Stimulated activated CD8-positive, alpha-beta memory T cell treated with anti-CD3 and anti-CD28 coated beads, Interleukin-7, amount 100 ng/mL, for 48 hours (primary cell): ENCODE measurements around the gene C19orf81.

ENCODE experiments used
- DNase-seq, 2 donors: peaks; one replicate each; pipeline ENCODE4 v3.0.0-alpha.2; 2020; ENCODE audit warnings: low read depth in 1 of 2; ENCODE audit errors: extremely low read depth in 1 of 2

C19orf81 gene

DNA sequence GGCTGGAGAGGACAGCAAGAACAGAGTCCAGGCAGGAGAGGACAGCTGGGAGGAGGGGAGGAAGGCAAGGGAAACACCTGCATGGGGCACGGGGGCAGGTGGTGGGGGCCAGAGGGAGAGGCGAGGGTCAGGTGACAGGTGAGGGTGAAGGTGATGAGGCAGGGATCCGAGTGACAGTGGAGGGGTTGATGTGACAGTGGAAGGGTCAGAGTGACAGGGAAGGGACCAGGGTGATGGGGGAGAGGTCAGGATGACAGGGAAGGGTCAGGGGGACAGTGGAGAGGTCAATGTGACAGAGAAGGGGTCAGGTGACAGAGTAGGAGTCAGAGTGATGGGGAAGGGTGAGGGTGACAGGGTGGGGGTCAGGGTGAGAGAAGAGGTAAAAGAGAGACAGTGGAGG, 29.1 kb downstream of the C19orf81 start:
- DNase-seq, result no peak

DNA sequence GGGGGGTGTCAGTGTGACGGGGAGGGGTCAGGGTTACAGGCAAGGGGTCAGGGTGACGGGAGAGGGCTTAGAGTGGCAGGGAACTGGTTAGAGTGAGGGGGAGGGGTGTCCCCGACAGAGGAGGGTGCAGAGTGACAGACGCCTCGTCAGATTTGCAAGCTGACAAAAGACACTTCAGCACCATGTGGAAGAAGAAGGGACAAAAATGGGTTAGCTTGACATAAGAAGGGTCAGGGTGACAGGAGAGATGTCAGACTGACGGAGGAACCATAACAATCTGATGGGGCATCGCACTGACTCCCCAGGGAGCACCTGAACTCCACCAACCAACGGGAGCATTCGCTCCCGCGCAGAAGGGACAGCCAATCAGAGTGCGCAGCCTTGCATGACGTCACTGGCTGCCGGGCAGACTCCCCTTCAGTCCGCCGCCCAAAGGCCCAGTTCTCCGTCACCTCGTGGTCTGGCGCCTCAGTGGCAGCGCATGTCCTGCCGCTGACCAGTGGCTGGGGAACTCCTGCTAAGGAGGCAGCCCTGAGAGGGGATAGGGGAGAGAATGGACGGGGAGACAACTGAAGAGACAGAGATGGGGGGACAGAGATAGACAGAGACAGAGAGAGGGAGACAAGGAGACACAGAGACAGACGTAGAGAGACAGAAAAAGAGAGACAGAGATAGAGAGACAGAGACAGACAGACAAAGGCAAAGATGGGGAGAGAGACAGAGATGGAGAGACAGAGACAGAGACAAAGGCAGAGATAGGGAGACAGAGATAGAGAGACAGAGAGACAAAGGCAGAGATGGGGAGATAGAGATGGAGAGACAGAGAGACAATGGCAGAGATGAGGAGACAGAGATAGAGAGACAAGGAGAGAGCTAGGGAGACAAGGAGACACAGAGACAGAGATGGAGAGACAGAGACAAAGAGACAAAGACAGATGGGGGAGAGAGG, 30.2 kb downstream of the C19orf81 start:
- DNase-seq, result peak; percentile 63 to 72

DNA sequence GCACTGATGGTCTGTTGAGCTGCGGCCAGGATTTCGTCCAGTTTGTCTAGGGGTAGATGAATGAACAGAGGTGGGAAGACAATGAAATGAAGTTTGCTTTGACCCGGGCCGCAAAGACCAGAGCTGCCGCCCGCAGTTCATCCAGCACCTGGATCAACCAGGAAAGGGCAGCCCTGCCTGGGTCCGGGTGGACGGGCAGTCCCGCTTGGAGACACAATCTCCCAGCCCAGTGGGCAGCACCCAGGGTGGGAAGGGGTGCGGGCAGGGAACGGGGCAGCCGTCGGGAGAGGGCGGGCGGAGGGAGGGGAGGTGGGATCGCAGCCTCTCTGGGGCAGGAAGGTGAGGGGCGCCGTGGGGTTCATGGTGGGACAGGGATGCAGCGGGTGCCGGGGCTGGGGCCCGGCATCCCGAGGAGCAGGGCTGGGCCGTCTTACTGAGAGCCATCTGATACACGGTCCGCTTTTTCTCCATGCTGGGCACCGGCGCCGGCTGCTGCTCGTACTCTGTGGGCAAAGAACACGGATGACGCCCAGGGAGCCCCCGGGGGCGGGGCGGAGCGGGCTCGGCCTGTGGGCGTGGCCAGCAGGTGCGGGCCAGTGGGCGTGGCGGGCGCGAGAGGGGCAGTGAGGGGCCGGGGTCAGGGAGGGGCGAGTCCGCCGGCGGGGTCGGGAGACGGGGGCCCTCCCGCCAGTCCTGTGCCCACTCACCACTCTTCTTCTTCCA, 37.2 kb downstream of the C19orf81 start:
- no peak for DNase-seq

DNA sequence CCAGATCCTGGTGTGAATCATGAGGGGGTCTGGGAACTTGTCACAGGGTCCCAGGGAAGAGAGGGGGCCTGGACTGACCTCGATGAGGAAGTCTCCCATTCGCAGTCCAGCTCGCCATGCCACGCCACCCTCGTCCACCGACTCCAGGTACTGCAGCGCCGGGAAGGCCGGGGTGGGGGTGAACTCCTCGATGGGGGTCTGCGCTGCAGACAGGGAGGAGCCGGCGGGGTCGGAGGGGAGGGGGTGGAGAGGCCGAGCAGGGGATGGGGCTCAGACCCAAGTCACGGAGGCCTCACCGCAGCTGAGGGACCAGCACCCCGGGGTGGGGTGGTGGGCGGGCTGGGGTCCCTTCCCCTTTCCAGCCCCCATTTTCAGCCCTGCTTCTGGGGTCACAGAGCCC, 39.5 kb downstream of the C19orf81 start:
- DNase-seq, result no peak

DNA sequence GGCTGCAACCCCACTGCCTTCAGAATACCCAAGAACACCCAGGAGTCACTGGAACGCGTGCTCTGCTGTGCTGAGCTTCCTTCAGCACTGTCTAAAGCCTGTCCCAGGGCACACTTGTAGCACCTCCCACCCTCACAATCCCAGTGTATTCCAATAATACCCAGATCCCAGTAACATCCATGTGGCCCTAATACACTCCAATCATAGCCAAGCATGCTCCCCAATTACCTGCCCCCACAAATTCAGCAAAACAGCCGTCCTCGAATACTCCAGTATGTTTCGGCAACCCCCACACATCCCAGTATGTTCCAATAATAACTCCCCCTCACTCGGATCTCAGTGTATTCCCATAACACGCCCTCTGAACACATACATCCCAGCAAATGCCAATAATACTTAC, 41.2 kb downstream of the C19orf81 start:
- DNase-seq, result no peak

- DNase-seq, result no peak
These were observed 44.1 kb downstream of the C19orf81 start for GRCh38 chr19:50693064-50693975.

- no peak for DNase-seq
These were observed 45.5 kb downstream of the C19orf81 start for GRCh38 chr19:50694815-50695145.

GRCh38 chr19:50695251-50696093, 46.2 kb downstream of the C19orf81 start:
- DNase-seq, result no peak

DNA sequence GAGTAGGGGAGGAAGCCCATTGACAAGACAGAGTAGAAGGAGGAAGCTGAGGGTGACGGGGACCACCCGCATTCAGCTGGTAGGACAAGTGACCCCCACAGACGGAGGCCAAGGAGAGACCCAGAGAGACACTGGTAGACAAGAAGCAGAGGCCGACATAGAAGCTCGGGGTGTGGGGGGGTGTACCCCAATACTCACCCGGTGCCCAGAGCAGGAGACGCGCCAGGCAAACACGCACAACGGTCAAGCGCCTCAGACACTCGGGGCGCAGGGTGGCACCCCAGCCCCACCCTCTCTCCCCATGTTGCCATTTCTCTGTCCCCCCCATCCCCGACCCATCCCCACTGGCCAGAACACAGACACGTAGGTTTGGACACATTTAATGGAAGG, 46.8 kb downstream of the C19orf81 start:
- DNase-seq, result no peak

DNA sequence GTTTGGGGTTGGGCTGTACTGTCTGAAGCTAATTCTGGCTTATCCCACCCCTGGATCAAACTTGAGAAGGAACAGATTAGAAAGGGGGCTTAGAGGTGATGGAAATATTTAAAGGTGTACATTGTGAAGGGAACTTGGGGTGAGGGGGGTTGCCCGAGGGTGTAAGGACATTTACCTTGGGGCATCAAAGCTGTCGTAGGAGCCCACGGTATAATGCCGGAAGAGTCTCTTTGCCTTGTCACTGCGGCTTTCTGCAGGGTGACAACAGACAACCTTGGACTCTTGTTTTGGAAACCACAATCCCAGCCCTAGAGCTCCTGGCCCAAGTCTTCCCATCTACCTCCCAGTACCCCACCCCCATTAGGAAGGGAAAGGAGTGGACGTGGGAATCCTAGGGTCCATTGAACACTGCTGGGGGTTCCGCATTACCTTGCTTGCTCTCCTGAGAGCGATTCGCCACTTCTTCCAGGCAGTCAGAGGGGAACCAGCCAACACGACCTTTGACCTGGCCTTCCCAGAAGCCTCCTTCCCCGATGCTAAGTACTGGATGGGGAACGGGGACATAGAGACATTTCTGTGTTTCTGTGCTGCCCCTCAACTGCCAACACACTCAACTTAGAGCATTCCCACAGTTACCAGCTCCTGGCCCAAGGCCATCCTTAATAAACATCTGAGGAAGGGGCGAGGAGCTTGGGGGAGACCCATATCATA, 48.3 kb downstream of the C19orf81 start:
- no peak for DNase-seq

- DNase-seq, result no peak
These were observed 52.2 kb downstream of the C19orf81 start for GRCh38 chr19:50701367-50701985.

GRCh38 chr19:50702158-50702870, 53.1 kb downstream of the C19orf81 start:
- no peak for DNase-seq

- no peak for DNase-seq
These were observed 53.9 kb downstream of the C19orf81 start for GRCh38 chr19:50702871-50703829.

GRCh38 chr19:50703915-50704796, 54.9 kb downstream of the C19orf81 start:
- no peak for DNase-seq

- peak in 1 of 2 donors; percentile 16 for DNase-seq
These were observed 56.3 kb downstream of the C19orf81 start for GRCh38 chr19:50705422-50706019.

GRCh38 chr19:50706387-50706786, 57.1 kb downstream of the C19orf81 start:
- DNase-seq, result no peak
